CD1c-positive myeloid dendritic cell (primary cell): Measurements from ENCODE around the gene AIMP2.
"Not testable (repeated sequence)": the region's sequence is repeated elsewhere in the genome, so short reads cannot be mapped to it uniquely, and the experiment has no call there.

Experiments
- DNase-seq: peaks from one replicate; pipeline ENCODE4 v3.0.0-alpha.2; 2016; ENCODE audit errors: extremely low spot score

The AIMP2 gene

GRCh38 chr7:6026011-6026819, 17.1 kb downstream of the AIMP2 start:
- peak; percentile 79 for DNase-seq

GRCh38 chr7:6026820-6027311, 17.8 kb downstream of the AIMP2 start:
- DNase-seq: peak; percentile 93

GRCh38 chr7:6027806-6028365, 18.8 kb downstream of the AIMP2 start:
- DNase-seq: no peak

- no peak for DNase-seq
Observed at GRCh38 chr7:6028563-6028962, 19.5 kb downstream of the AIMP2 start.

- no peak for DNase-seq
Observed at GRCh38 chr7:6030988-6031387, 21.9 kb downstream of the AIMP2 start, which contains the start of gene ANKRD61. ANKRD61 (plus strand) TSS chr7:6031376; CDS start chr7:6031376, 0 bp downstream.

- DNase-seq: no peak
Observed at GRCh38 chr7:6031567-6031966, 22.5 kb downstream of the AIMP2 start.

- DNase-seq: no peak
Observed at GRCh38 chr7:6032167-6032566, 23.1 kb downstream of the AIMP2 start.

GRCh38 chr7:6032641-6033040, 23.6 kb downstream of the AIMP2 start:
- DNase-seq: no peak

GRCh38 chr7:6035165-6035564, 26.1 kb downstream of the AIMP2 start:
- no peak for DNase-seq

- no peak for DNase-seq
Observed at GRCh38 chr7:6035686-6036085, 26.6 kb downstream of the AIMP2 start.

- no peak for DNase-seq
Observed at GRCh38 chr7:6049780-6050179, 40.7 kb downstream of the AIMP2 start.

- DNase-seq: not testable (repeated sequence)
Observed at GRCh38 chr7:6051185-6051584, 42.1 kb downstream of the AIMP2 start.

GRCh38 chr7:6056616-6057015, 47.5 kb downstream of the AIMP2 start:
- DNase-seq: no peak

- DNase-seq: no peak
Observed at GRCh38 chr7:6057316-6058129, 48.5 kb downstream of the AIMP2 start.

GRCh38 chr7:6059941-6060340, 50.9 kb downstream of the AIMP2 start:
- not testable (repeated sequence) for DNase-seq

- DNase-seq: no peak
Observed at GRCh38 chr7:6071406-6071805, 62.3 kb downstream of the AIMP2 start.
